Measurements from ENCODE around the gene KREMEN1.

GRCh38 chr22:29028468-29028867, 44.4 kb upstream of the KREMEN1 start:
- no peak for TF ChIP-seq POLR2A (IDR thresholded peaks at IDR 0.05)
- no peak for TF ChIP-seq CTCF (IDR thresholded peaks at IDR 0.05)
